ENCODE measurements around the gene SGCA. TPM values are rescaled to one million over a fixed set of nuclear protein-coding genes. Genes with fewer than 3 reads are reported as not detected.
A peak's percentile ranks its signal among the peaks of the same experiment; 100 is the strongest.

The SGCA gene
- total RNA-seq, 4 donors from 2014 or later: 58.1 to 145 (median 93.4) TPM

- H3K9me3 ChIP-seq: no peaks in the 10 kb centered on the region
- no peak for ATAC-seq
- H3K4me1 ChIP-seq: peaks cover 0 to 77% (median 48%) of the 10 kb centered on the region in 3 donors
- no peaks in the 10 kb centered on the region for H3K27me3 ChIP-seq
- 20 to 32% methylated on average over 3 of the region's 3 CpGs for WGBS, 2 donors (ENCODE audit: low coverage in 1 of 2)
- H3K4me3 ChIP-seq: no peak overlapping the region
- H3K36me3 ChIP-seq: no peaks in the 10 kb centered on the region
- peak overlapping the region in 3 of 4 donors; percentile 73 to 79 (median 77) for H3K27ac ChIP-seq
- TF ChIP-seq CTCF (IDR thresholded peaks at IDR 0.05) (no peak), POLR2AphosphoS5 (IDR thresholded peaks at IDR 0.05) (no peak), EP300 (IDR thresholded peaks at IDR 0.05) (no peak), POLR2A (IDR thresholded peaks at IDR 0.05) (no peak)
Observed at GRCh38 chr17:50217591-50217990, 51.8 kb downstream of the SGCA start.

- no peaks in the 10 kb centered on the region for H3K9me3 ChIP-seq
- no peak overlapping the region for H3K4me3 ChIP-seq
- H3K36me3 ChIP-seq: no peaks in the 10 kb centered on the region
- peak; percentile 53 for ATAC-seq
- peak overlapping the region in 3 of 4 donors; percentile 73 to 79 (median 77) for H3K27ac ChIP-seq
- peaks cover 0 to 79% (median 50%) of the 10 kb centered on the region in 3 donors for H3K4me1 ChIP-seq
- H3K27me3 ChIP-seq: no peaks in the 10 kb centered on the region
- WGBS, 2 donors (ENCODE audit: low coverage in 1 of 2): 12 to 23% methylated on average over 3 of the region's 3 CpGs
- TF ChIP-seq EP300 (IDR thresholded peaks at IDR 0.05) (no peak), POLR2AphosphoS5 (IDR thresholded peaks at IDR 0.05) (peak; percentile 92), CTCF (IDR thresholded peaks at IDR 0.05) (no peak)
Observed at GRCh38 chr17:50218071-50218759, 52.4 kb downstream of the SGCA start.

- 0% methylated on average over 1 of the region's 1 CpG; no CpG with 5 or more reads in 1 of the 2 donors for WGBS, 2 donors (ENCODE audit: low coverage in 1 of 2)
- Histone ChIP-seq H3K4me1 (peaks cover 0 to 79% (median 50%) of the 10 kb centered on the region in 3 donors), H3K4me3 (no peak overlapping the region), H3K36me3 (no peaks in the 10 kb centered on the region), H3K27me3 (no peaks in the 10 kb centered on the region), H3K9me3 (no peaks in the 10 kb centered on the region), H3K27ac (peak overlapping the region in 3 of 4 donors; percentile 73 to 79 (median 77))
- ATAC-seq: no peak
- TF ChIP-seq EP300 (IDR thresholded peaks at IDR 0.05) (no peak), POLR2A (IDR thresholded peaks at IDR 0.05) (no peak), POLR2AphosphoS5 (IDR thresholded peaks at IDR 0.05) (peak; percentile 51)
Observed at GRCh38 chr17:50218771-50219315, 53.0 kb downstream of the SGCA start.

- H3K4me3 ChIP-seq: no peak overlapping the region
- peaks cover 0 to 74% (median 50%) of the 10 kb centered on the region in 3 donors for H3K4me1 ChIP-seq
- H3K9me3 ChIP-seq: no peaks in the 10 kb centered on the region
- H3K36me3 ChIP-seq: no peaks in the 10 kb centered on the region
- no peaks in the 10 kb centered on the region for H3K27me3 ChIP-seq
- WGBS, 2 donors (ENCODE audit: low coverage in 1 of 2): 22 to 27% methylated on average over 5 of the region's 5 CpGs
- peak overlapping the region in 3 of 4 donors; percentile 73 to 79 (median 77) for H3K27ac ChIP-seq
- no peak for ATAC-seq
- TF ChIP-seq CTCF (IDR thresholded peaks at IDR 0.05) (no peak), EP300 (IDR thresholded peaks at IDR 0.05) (no peak), POLR2A (IDR thresholded peaks at IDR 0.05) (no peak), POLR2AphosphoS5 (IDR thresholded peaks at IDR 0.05) (no peak)
Observed at GRCh38 chr17:50219342-50219741, 53.5 kb downstream of the SGCA start.

GRCh38 chr17:50219939-50220465 lies 54.2 kb downstream of the SGCA start:
- TF ChIP-seq CTCF (IDR thresholded peaks at IDR 0.05): no peak
- no peak for TF ChIP-seq POLR2AphosphoS5 (IDR thresholded peaks at IDR 0.05)
- Histone ChIP-seq H3K27ac (peak overlapping the region in 3 of 4 donors; percentile 73 to 79 (median 77)), H3K4me1 (peaks cover 0 to 68% (median 46%) of the 10 kb centered on the region in 3 donors), H3K4me3 (no peak overlapping the region), H3K36me3 (no peaks in the 10 kb centered on the region), H3K9me3 (no peaks in the 10 kb centered on the region), H3K27me3 (no peaks in the 10 kb centered on the region)
- WGBS, 2 donors (ENCODE audit: low coverage in 1 of 2): 43 to 50% methylated on average over 2 to 3 of the region's 4 CpGs
- no peak for ATAC-seq
